Measurements from ENCODE around the gene HOXB3.

DNA sequence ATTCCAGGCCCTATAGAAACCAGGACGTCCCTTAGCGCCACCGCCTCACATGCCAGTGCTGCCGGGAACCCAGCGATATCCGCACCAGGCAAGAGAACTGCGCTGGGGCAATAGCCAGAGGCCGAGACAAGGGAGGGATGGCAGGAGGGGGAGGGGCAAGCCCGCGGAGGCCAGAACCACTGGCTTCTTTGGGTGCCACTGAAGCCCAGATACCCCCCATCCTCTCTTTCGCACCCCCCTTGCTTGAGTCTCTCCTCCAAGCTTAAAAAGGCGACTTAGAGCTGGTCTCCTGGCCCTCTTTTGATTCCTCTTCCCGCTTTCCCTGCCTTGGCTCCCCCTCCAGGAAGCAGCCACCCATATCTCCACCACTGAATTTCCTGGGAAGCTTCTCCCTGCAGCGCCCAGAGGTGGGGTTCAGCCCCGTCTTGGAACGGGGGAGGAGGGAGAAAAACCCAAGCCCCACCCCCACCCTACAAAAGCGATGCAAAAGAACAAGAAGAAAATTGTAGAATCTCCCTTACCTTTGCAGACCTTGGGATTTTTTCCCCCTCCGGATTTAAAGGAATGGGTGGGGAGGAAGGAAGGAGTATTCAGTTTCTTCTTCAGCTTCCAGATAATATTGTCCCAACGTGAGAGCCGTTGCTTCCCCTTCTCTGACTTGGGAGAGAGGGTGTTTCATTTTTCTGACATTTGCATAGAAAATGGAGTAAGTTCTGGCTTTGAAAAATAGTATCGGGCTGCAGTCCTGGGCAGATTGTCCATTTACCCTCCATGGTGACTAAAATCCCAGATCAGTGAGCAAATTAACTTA lies 14.1 kb upstream of the HOXB3 start:
- TF ChIP-seq CTCF (IDR thresholded peaks at IDR 0.05; ENCODE audit: insufficient read depth, low read depth, low read length) (no peak), EZH2 (IDR thresholded peaks at IDR 0.05; ENCODE audit: insufficient read depth, low read length) (peak; percentile 30)

All from astrocyte (in vitro differentiated cells and primary cell).